Measurements from ENCODE around the gene ELAC2. TPM values are rescaled to one million over a fixed set of nuclear protein-coding genes. Genes with fewer than 3 reads are reported as not detected.

ELAC2 gene
- total RNA-seq, 5 donors from 2014 or later (not counting 1 experiment from before 2014, with no cell fraction given): 62.5 to 71.6 (median 66.4) TPM

- no peaks in the 10 kb centered on the region for H3K4me1 Mint-ChIP-seq
- peaks cover 0 to 12% (median 3%) of the 10 kb centered on the region in 3 donors for H3K9me3 Mint-ChIP-seq
- Histone ChIP-seq H3K36me3 (ENCODE audit: control insufficient read depth in 2 of 2, extremely low read depth in 1 of 2, insufficient read depth in 1 of 2, low read length in 1 of 2) (no peaks in the 10 kb centered on the region), H3K4me3 (ENCODE audit: control insufficient read depth in 1 of 2, extremely low read depth in 1 of 2, low read length in 1 of 2) (no peak overlapping the region), H3K4me1 (ENCODE audit: control insufficient read depth in 1 of 2, extremely low read depth in 1 of 2, insufficient read depth in 2 of 2, low read length in 2 of 2) (no peaks in the 10 kb centered on the region), H3K9me3 (no peaks in the 10 kb centered on the region), H3K27me3 (replicated peaks in 1 of 2; ENCODE audit: control insufficient read depth in 2 of 2, extremely low read depth in 1 of 2, insufficient read depth in 2 of 2, low read length in 1 of 2) (peaks cover 0 to 6% of the 10 kb centered on the region in 2 experiments), H3K27ac (ENCODE audit: low read length) (no peak overlapping the region)
- peaks cover 0 to 5% of the 10 kb centered on the region in 2 donors for H3K27me3 Mint-ChIP-seq
- H3K27ac Mint-ChIP-seq: no peak overlapping the region
- POLR2A ChIA-PET: no interaction called here
- H3K36me3 Mint-ChIP-seq: no peaks in the 10 kb centered on the region
- no peak for ATAC-seq (replicated peaks in 1 of 4)
- CTCF ChIA-PET: no interaction called here
- WGBS (ENCODE audit: insufficient coverage): 86% methylated on average over 4 of the region's 4 CpGs
- H3K4me3 Mint-ChIP-seq: no peak overlapping the region
- no peak for DNase-seq
Measured at GRCh38 chr17:12961655-12962054, 56.2 kb downstream of the ELAC2 start.

DNA sequence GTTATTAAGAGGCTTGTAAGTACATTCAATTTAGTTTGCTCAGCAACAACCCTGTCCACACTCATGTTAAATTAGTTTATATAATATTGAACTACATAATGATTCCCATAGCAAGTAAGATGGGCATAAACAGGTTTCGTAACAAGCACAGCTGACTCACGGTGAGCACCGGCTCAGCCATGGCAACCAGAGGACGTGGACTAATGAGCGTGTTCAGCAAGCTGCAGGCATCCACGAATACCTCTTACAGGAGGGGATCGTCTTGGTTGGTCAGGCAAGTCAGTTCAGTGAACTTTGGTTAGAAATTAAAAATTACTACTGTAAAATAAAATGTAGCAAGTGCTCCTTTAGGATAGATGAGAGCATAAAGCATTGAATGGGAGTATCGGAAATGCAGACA, 58.4 kb downstream of the ELAC2 start:
- peaks cover 0 to 3% of the 10 kb centered on the region in 2 experiments for H3K27me3 ChIP-seq (replicated peaks in 1 of 2; ENCODE audit: control insufficient read depth in 2 of 2, extremely low read depth in 1 of 2, insufficient read depth in 2 of 2, low read length in 1 of 2)
- DNase-seq (no peak), ATAC-seq (replicated peaks in 1 of 4) (no peak)
- peaks cover 0 to 21% (median 3%) of the 10 kb centered on the region in 3 donors for H3K9me3 Mint-ChIP-seq
- no CpG with 5 or more reads among the region's 8 CpGs for WGBS (ENCODE audit: insufficient coverage)
- no peaks in the 10 kb centered on the region for H3K36me3 Mint-ChIP-seq
- no peak overlapping the region for H3K27ac ChIP-seq (ENCODE audit: low read length)
- no peaks in the 10 kb centered on the region for H3K4me1 Mint-ChIP-seq
- ChIA-PET CTCF (no interaction called here), POLR2A (no interaction called here)
- H3K4me3 Mint-ChIP-seq: no peak overlapping the region
- H3K9me3 ChIP-seq: peaks cover 3% of the 10 kb centered on the region
- no peaks in the 10 kb centered on the region for H3K27me3 Mint-ChIP-seq
- no peak overlapping the region for H3K4me3 ChIP-seq (ENCODE audit: control insufficient read depth in 1 of 2, extremely low read depth in 1 of 2, low read length in 1 of 2)
- no peaks in the 10 kb centered on the region for H3K4me1 ChIP-seq (ENCODE audit: control insufficient read depth in 1 of 2, extremely low read depth in 1 of 2, insufficient read depth in 2 of 2, low read length in 2 of 2)
- H3K27ac Mint-ChIP-seq: no peak overlapping the region
- H3K36me3 ChIP-seq (ENCODE audit: control insufficient read depth in 2 of 2, extremely low read depth in 1 of 2, insufficient read depth in 1 of 2, low read length in 1 of 2): no peaks in the 10 kb centered on the region

DNA sequence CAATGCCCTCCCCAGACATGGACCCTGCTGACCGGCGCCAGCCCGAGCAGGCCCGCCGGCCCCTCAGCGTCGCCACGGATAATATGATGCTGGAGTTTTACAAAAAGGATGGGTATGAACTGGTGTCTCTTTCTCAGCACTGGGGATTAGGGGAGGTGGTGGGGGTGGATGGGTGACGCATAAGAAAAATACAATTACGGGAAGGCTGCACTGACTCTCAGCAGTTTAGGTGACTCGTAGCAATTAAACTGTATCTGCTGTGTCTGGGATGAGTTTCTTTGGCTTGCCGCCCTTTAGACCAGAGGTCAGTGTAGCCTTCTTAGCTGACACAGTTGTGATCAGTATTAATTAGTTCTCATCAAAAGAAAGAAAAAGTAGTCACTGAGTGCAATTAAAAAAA, 59.0 kb downstream of the ELAC2 start:
- peaks cover 0 to 3% of the 10 kb centered on the region in 2 experiments for H3K27me3 ChIP-seq (replicated peaks in 1 of 2; ENCODE audit: control insufficient read depth in 2 of 2, extremely low read depth in 1 of 2, insufficient read depth in 2 of 2, low read length in 1 of 2)
- peaks cover 0 to 21% (median 3%) of the 10 kb centered on the region in 3 donors for H3K9me3 Mint-ChIP-seq
- POLR2A ChIA-PET: no interaction called here
- no peak for DNase-seq
- 87% methylated on average over 6 of the region's 12 CpGs for WGBS (ENCODE audit: insufficient coverage)
- H3K4me1 ChIP-seq (ENCODE audit: control insufficient read depth in 1 of 2, extremely low read depth in 1 of 2, insufficient read depth in 2 of 2, low read length in 2 of 2): no peaks in the 10 kb centered on the region
- H3K4me1 Mint-ChIP-seq: no peaks in the 10 kb centered on the region
- no peaks in the 10 kb centered on the region for H3K27me3 Mint-ChIP-seq
- H3K27ac Mint-ChIP-seq: no peak overlapping the region
- H3K4me3 Mint-ChIP-seq: no peak overlapping the region
- CTCF ChIA-PET: no interaction called here
- H3K4me3 ChIP-seq (ENCODE audit: control insufficient read depth in 1 of 2, extremely low read depth in 1 of 2, low read length in 1 of 2): no peak overlapping the region
- peaks cover 3% of the 10 kb centered on the region for H3K9me3 ChIP-seq
- no peaks in the 10 kb centered on the region for H3K36me3 ChIP-seq (ENCODE audit: control insufficient read depth in 2 of 2, extremely low read depth in 1 of 2, insufficient read depth in 1 of 2, low read length in 1 of 2)
- H3K27ac ChIP-seq (ENCODE audit: low read length): no peak overlapping the region
- no peaks in the 10 kb centered on the region for H3K36me3 Mint-ChIP-seq
- ATAC-seq (replicated peaks in 1 of 4): no peak

GRCh38 chr17:12955521-12955920, 62.3 kb downstream of the ELAC2 start:
- 70% methylated on average over 1 of the region's 5 CpGs for WGBS (ENCODE audit: insufficient coverage)
- no peaks in the 10 kb centered on the region for H3K36me3 ChIP-seq (ENCODE audit: control insufficient read depth in 2 of 2, extremely low read depth in 1 of 2, insufficient read depth in 1 of 2, low read length in 1 of 2)
- DNase-seq: no peak
- Mint-ChIP-seq H3K4me1 (no peaks in the 10 kb centered on the region), H3K27me3 (no peaks in the 10 kb centered on the region), H3K27ac (no peak overlapping the region), H3K4me3 (no peak overlapping the region), H3K36me3 (no peaks in the 10 kb centered on the region), H3K9me3 (peaks cover 0 to 21% (median 3%) of the 10 kb centered on the region in 3 donors)
- no peak overlapping the region for H3K27ac ChIP-seq (ENCODE audit: low read length)
- POLR2A ChIA-PET: no interaction called here
- no peak for ATAC-seq (replicated peaks in 1 of 4)
- H3K9me3 ChIP-seq: peaks cover 3% of the 10 kb centered on the region
- no peaks in the 10 kb centered on the region for H3K4me1 ChIP-seq (ENCODE audit: control insufficient read depth in 1 of 2, extremely low read depth in 1 of 2, insufficient read depth in 2 of 2, low read length in 2 of 2)
- H3K4me3 ChIP-seq (ENCODE audit: control insufficient read depth in 1 of 2, extremely low read depth in 1 of 2, low read length in 1 of 2): no peak overlapping the region
- CTCF ChIA-PET: no interaction called here
- H3K27me3 ChIP-seq (replicated peaks in 1 of 2; ENCODE audit: control insufficient read depth in 2 of 2, extremely low read depth in 1 of 2, insufficient read depth in 2 of 2, low read length in 1 of 2): peaks cover 0 to 3% of the 10 kb centered on the region in 2 experiments

DNA sequence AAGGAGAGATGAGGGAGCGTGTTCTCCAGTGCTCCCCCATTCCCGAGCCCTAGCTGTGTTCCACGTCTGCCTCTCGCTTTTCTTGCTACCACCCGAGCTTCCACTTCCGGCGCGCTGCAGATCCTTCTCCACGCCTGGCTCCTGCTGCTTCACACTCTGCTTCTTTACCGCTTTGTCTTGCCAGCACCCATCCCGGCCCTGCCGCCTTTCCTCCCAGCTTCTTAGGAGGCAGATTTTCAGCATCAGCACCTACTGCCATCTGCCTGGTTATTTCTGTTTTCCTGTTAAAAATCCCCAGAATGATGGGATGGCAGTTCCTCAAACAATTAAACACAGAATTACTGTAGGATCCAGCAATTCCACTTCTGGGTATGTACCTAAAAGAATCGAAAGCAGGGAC, 64.7 kb downstream of the ELAC2 start:
- WGBS (ENCODE audit: insufficient coverage): 92% methylated on average over 12 of the region's 13 CpGs
- Histone ChIP-seq H3K4me1 (ENCODE audit: control insufficient read depth in 1 of 2, extremely low read depth in 1 of 2, insufficient read depth in 2 of 2, low read length in 2 of 2) (no peaks in the 10 kb centered on the region), H3K27me3 (replicated peaks in 1 of 2; ENCODE audit: control insufficient read depth in 2 of 2, extremely low read depth in 1 of 2, insufficient read depth in 2 of 2, low read length in 1 of 2) (peaks cover 0 to 3% of the 10 kb centered on the region in 2 experiments), H3K4me3 (ENCODE audit: control insufficient read depth in 1 of 2, extremely low read depth in 1 of 2, low read length in 1 of 2) (no peak overlapping the region), H3K36me3 (ENCODE audit: control insufficient read depth in 2 of 2, extremely low read depth in 1 of 2, insufficient read depth in 1 of 2, low read length in 1 of 2) (no peaks in the 10 kb centered on the region), H3K9me3 (peaks cover 3% of the 10 kb centered on the region), H3K27ac (ENCODE audit: low read length) (no peak overlapping the region)
- no peak overlapping the region for H3K4me3 Mint-ChIP-seq
- H3K9me3 Mint-ChIP-seq: peaks cover 0 to 13% (median 3%) of the 10 kb centered on the region in 3 donors
- H3K36me3 Mint-ChIP-seq: no peaks in the 10 kb centered on the region
- H3K4me1 Mint-ChIP-seq: no peaks in the 10 kb centered on the region
- POLR2A ChIA-PET: no interaction called here
- ATAC-seq (replicated peaks in 1 of 4) (no peak), DNase-seq (no peak)
- H3K27ac Mint-ChIP-seq: no peak overlapping the region
- CTCF ChIA-PET: no interaction called here
- peaks cover 0 to 4% of the 10 kb centered on the region in 2 donors for H3K27me3 Mint-ChIP-seq

DNA sequence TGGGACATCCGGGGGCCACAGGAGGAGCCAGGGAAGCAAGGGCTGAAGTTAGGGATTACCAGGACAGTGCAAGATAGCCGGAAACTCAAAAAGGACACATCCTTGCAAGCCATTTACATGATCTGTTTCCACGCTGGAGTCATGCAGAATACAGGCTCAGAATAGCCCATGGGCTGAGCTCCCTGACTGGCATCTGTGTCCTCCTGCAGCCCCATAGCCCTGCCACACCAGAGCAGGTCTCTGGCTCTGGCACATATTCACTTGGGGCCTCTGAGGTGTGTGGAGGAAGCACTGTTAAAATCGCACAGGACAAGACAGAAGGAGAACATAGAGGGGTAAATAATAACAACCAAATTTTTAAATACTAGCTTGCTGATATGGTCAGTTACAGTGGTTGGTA, 65.8 kb downstream of the ELAC2 start:
- Histone ChIP-seq H3K9me3 (peaks cover 3% of the 10 kb centered on the region), H3K4me1 (ENCODE audit: control insufficient read depth in 1 of 2, extremely low read depth in 1 of 2, insufficient read depth in 2 of 2, low read length in 2 of 2) (no peaks in the 10 kb centered on the region), H3K36me3 (ENCODE audit: control insufficient read depth in 2 of 2, extremely low read depth in 1 of 2, insufficient read depth in 1 of 2, low read length in 1 of 2) (no peaks in the 10 kb centered on the region), H3K27ac (ENCODE audit: low read length) (no peak overlapping the region), H3K4me3 (ENCODE audit: control insufficient read depth in 1 of 2, extremely low read depth in 1 of 2, low read length in 1 of 2) (no peak overlapping the region), H3K27me3 (replicated peaks in 1 of 2; ENCODE audit: control insufficient read depth in 2 of 2, extremely low read depth in 1 of 2, insufficient read depth in 2 of 2, low read length in 1 of 2) (peaks cover 0 to 5% of the 10 kb centered on the region in 2 experiments)
- ChIA-PET POLR2A (no interaction called here), CTCF (no interaction called here)
- ATAC-seq (replicated peaks in 1 of 4): no peak
- no peak for DNase-seq
- Mint-ChIP-seq H3K27ac (no peak overlapping the region), H3K4me1 (no peaks in the 10 kb centered on the region), H3K4me3 (no peak overlapping the region), H3K27me3 (peaks cover 0 to 4% of the 10 kb centered on the region in 2 donors), H3K36me3 (no peaks in the 10 kb centered on the region), H3K9me3 (peaks cover 0 to 9% (median 3%) of the 10 kb centered on the region in 3 donors)
- WGBS (ENCODE audit: insufficient coverage): 83% methylated on average over 3 of the region's 4 CpGs

- no peaks in the 10 kb centered on the region for H3K36me3 ChIP-seq (ENCODE audit: control insufficient read depth in 2 of 2, extremely low read depth in 1 of 2, insufficient read depth in 1 of 2, low read length in 1 of 2)
- H3K27me3 ChIP-seq (replicated peaks in 1 of 2; ENCODE audit: control insufficient read depth in 2 of 2, extremely low read depth in 1 of 2, insufficient read depth in 2 of 2, low read length in 1 of 2): peaks cover 0 to 6% of the 10 kb centered on the region in 2 experiments
- 68% methylated on average over 4 of the region's 4 CpGs for WGBS (ENCODE audit: insufficient coverage)
- H3K27me3 Mint-ChIP-seq: peaks cover 1 to 4% of the 10 kb centered on the region in 2 donors
- H3K9me3 Mint-ChIP-seq: peaks cover 0 to 3% (median 0%) of the 10 kb centered on the region in 3 donors
- H3K27ac Mint-ChIP-seq: no peak overlapping the region
- H3K4me1 ChIP-seq (ENCODE audit: control insufficient read depth in 1 of 2, extremely low read depth in 1 of 2, insufficient read depth in 2 of 2, low read length in 2 of 2): no peaks in the 10 kb centered on the region
- H3K36me3 Mint-ChIP-seq: no peaks in the 10 kb centered on the region
- CTCF ChIA-PET: no interaction called here
- H3K9me3 ChIP-seq: no peaks in the 10 kb centered on the region
- no peak overlapping the region for H3K27ac ChIP-seq (ENCODE audit: low read length)
- POLR2A ChIA-PET: no interaction called here
- H3K4me3 ChIP-seq (ENCODE audit: control insufficient read depth in 1 of 2, extremely low read depth in 1 of 2, low read length in 1 of 2): no peak overlapping the region
- ATAC-seq (replicated peaks in 1 of 4): no peak
- no peaks in the 10 kb centered on the region for H3K4me1 Mint-ChIP-seq
- no peak overlapping the region for H3K4me3 Mint-ChIP-seq
- no peak for DNase-seq
Measured at GRCh38 chr17:12947047-12947446, 70.8 kb downstream of the ELAC2 start.

All from T-cell (primary cell).